HL-60/S4 (cell line): ENCODE results near the gene HAND2.

ENCODE experiments used
- in situ Hi-C: fragments of 300-500 bp; cut with MboI; formaldehyde crosslinking; loops from 2 replicates; pipeline ENCODE4 v1.14.3; 2022; ENCODE audit warnings: low sequenced_read_pairs

The HAND2 gene

DNA sequence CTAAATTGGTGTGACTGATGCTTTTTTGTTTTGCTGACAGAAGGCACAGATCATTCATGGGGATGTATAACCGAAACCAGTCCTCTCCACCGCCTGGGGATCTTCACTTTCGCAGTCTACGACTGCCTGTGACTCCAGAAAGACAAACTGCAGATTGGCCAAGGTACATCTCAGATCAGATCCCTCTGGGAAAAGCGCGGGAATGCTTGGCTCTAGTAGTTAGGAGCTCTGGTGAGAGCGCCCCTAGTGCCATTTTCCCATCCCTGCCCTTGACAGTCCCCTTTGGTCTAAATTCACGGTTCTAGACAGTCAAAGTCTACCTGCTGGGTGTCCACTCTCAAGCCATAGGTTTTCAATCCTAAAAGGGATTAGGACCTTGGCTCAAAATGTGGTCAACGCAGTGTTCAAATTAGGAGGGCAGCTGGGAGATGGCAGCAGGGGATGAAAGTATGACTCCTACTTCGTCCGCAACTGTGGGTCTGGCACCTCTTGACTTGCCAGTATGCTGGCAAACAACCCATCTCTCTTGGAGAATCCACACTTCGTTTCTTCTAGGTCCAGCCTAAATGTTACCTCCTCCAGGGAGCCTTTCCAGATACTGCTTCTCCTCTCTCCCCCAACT, 6.9 kb upstream of the HAND2 start:
- in situ Hi-C loops, result no loop called here

DNA sequence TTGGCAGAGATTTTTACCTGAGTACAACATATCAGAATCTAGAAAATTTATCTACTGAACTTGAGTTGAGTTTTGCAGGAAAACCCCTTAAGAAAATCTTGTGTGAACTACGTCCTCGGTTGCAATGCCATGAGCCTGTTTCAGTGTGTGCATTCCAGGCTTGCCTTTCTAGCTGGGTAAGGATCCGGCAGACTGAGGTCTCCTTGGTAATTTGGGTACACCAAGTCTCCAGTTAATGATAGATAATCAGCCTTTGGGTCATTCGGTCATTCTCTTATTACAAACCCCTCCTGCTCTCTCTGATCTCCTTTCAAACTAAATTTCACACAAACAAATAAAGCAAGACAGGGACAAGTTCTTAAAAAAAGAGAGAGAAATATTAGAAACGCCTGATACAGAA, 5.9 kb upstream of the HAND2 start:
- in situ Hi-C loops, result no loop called here

DNA sequence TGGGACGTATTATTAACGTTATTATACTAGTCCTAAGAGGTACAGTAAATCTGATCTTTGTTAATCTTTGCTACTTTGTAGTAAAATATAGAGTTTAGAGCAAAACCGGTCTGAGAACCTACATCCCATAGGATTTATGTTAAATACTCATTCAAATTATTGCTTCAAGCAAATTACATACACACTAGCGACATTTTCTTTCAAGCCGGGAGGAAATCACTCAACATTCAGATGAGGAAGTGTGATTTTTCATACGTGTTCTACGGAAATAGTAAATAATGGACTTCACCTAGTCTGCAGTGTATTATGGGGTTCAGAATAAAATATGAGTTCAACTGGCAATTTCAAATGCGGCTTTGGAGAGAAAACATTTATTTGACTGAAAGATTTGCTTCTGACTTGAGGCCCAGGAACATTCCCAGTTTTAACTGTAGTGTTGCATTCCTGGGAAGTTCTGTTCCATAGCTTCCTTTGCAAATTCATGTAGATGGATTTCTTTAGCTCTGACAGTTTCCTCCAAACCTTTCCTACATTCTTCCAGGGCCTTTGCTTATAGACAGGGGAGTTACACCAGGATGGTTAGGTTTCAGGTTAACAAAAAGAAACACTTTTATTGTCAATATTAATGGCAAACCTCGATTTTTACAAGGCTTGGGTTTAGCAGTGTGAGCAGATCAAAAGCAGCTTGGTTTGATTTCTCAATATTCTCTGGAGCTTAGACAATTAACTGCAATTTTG, 5.3 kb upstream of the HAND2 start:
- in situ Hi-C loops, result no loop called here

DNA sequence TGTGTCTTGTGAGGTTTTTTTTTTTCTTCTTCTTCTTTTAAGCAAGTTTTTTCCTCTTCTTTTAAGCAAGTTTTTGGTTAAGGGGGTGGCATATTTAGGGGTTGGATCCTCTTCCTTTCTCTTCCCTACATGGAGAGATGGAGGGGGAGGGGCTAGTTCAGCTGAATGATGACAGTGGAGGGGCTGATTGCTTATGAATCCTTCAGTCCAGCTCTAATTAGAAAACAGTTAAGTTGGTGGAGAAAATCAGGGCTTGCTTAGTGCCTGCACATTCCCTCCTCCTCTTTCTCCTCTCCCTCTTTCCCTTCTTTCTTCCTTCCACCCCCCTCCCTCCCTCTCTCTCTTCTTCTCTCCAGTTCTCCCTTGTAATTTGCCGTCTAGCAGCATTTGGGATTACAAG, 4.4 kb upstream of the HAND2 start:
- in situ Hi-C loops, result no loop called here

DNA sequence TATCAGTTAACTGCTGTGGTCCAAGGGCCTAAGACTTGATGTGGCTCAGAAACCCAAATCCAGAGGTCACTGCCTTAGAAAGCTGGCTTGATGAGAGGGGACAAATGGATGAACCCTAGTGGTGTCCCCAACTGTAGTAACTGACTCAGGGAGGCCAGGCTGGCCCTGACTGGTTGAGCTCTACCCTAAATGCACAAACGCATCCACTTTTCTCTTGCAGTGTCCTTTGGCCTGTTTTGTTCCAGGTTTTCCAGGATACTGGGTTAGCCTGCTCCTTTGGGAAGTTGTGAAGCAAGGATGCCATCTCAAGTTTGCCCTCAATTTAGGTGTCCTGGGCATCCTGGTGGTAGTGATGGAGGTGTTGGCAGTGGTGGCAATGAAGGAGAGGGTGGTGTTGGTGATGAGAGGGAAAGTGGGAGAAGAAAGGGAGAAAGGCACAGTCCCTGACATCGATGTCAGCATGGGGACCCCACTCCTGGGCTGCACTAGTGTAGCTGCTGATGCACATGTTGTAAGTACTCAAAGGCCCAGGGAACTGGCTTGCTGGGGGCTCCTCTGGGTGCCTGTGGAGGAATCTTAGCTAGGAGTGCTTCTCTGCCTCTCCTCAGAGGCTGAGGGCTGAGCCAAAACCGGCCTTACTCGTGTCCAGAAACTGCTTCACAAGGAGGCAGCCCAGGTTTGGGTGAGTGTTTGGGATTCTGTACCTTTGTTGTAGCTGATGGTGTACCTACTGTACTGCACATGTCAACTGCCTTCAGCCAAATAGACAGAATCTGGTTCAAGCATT, 2.9 kb upstream of the HAND2 start:
- in situ Hi-C loops, result no loop called here

DNA sequence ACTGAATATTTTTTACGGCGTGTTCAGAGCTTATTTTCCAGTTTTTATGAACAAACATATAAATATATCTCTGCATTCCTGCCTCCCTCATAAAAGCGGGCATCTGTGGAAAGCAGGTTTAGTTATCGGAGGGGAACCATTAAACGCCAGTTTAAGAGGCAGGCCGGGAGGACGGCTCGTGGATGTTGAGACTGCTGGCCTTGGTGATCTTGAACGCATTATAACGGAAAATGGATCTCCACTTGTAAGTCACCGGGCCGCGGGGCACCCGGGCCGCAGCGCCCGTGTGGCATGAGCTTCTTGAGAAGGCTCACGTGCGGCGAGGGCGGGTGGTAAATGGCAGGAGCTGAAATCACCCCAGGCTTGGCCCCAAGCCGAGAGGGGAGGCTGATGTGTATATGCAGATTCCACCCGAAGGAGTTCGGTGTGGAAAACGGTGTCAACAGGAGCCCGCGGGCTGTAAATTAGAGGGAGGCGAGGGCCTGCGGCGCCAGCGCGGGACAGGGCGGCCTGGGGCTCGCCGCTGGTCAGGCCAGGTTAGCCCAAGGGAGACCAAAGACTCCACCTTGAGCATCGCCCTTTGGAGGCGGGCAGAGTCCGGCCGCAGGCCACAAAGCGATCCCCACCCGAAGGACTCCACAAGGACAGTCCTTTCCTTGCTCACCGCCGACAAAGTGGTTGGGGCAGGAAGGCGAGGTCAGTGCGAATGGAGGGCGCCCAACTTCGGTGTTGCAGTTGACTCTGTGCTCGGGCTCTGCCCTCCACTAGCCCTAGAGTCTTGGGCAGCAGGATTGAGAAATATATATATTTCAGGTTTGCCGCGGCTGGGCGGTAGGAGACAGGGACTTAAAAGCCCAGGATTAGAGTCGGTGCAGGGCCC, 1.3 kb upstream of the HAND2 start:
- in situ Hi-C loops, result no loop called here

DNA sequence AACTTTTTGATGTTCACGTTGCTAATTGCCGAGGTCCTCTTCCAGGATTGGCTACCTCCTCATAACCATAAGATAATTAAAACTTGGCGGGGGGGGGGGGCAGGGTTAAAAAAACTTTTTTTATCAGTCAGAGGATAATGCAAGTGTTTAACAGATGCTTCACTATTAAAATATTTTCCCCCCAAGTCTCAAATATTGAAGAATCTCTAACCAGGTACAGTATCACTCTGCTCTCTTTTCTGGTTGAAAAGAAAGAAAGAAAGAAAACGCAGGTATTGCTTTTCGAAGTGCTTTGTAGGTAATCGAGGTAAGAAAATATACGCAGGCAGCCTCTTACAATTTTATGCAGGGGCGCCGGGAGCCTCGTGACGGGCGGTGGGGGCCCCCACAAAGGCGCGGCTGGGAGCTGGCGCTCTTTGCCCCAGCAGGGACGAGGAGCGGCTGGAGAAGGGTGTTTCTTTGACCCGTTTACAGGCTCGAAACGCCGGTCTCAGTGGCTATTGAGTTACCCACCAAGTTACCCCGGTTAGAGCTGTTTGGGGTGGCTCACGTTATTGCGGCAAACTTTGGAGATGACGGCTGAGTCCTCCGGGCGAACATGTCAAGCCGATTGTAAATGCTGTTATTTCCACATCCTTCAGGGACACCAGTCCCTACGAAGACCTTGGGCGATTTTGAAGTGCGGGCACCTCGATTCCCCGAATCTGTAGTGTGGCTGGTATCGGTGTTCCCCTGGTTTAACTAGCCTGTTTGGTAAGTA, 477 bp upstream of the HAND2 start:
- in situ Hi-C loops, result no loop called here

DNA sequence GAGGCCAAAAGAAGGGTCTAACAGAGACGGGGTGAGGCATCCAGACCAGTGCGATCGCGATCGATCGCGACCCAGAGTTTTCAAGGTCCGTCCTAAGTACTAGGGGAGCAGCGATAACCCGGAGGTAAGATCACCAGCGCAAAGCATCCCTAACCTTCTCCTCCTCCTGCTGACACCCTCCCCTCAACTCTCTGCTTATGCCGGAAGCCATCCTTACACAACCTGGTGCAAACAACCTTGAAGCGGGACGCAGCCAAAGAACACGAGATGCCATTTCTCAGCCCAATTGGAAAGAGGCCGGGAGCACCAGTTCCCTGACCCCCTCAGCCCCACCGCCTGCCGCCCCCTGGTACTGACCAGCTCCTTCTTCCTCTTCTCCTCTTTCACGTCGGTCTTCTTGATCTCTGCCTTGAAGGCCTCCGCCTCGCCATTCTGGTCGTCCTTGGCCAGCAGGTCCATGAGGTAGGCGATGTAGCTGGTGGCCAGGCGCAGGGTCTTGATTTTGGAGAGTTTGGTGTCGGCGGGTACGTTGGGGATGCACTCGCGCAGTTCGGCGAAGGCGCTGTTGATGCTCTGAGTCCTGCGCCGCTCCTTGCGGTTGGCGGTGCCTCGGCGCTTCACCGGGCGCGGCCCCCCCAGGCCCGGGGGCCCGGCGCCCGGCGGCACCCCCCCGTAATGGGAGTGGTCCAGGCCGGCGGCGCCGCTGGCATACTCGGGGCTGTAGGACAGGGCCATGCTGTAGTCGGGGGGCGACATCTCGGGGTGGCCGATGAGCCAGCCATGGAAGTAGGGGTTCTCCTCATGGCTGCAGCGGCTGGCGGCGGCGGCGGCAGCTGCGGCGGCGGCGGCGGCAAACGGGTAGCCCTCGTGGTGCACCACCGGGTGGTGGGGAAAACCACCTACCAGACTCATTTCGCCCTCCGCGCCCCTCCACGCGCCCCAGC, 1.4 kb downstream of the HAND2 start:
- in situ Hi-C loops, result no loop called here

DNA sequence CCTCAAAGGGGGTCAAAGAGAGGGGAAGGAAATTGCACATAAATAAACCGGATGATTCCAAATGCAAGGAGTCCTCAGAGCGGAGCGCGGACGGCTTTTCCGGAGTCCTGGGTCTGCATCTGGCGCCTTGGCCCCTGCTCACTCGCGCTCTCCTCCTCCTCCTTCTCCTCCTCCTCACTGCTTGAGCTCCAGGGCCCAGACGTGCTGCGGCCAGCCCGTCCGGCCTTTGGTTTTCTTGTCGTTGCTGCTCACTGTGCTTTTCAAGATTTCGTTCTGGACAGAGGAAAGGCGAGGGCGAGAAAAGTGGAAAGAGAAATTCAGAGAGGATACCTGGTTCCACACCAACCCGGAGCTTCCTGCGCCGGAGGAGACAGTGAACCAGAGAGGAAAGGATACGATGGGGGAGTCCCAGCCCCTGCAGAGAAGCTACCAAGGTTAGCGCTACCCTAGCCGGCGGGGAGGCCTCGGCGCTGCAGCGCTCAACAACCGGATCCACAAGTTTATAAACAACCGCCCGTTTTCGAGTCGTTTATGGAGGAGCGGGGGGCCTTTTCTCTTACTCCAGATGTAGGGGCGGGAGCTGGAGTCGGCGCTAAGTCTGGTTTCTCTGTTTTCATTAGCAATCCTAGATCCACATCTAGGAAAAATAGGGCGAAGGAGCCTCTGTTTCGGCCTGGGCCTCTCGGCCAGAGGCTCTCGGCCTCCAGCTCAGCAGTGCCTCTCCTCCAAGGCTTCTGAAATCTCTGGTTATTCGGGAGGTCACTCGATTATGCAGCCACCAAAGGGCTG, 2.7 kb downstream of the HAND2 start:
- in situ Hi-C loops, result no loop called here

DNA sequence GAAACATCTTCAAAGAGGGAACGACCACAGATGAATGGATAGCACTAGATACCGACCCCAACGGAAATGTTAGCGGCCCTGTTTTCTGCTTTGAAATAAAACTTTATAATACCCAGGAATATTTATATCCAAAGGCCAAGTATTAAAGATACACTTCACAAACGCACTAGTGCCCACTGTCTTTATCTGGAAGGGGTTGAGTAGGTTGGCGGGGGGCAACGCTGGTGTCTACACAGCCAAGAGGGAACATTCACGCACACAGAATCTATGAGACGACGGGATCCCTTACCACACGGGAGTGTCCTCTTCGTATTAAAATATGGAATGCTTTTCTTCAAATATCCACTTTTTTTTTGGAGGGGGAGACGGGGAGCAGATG, 3.3 kb downstream of the HAND2 start:
- in situ Hi-C loops, result no loop called here

DNA sequence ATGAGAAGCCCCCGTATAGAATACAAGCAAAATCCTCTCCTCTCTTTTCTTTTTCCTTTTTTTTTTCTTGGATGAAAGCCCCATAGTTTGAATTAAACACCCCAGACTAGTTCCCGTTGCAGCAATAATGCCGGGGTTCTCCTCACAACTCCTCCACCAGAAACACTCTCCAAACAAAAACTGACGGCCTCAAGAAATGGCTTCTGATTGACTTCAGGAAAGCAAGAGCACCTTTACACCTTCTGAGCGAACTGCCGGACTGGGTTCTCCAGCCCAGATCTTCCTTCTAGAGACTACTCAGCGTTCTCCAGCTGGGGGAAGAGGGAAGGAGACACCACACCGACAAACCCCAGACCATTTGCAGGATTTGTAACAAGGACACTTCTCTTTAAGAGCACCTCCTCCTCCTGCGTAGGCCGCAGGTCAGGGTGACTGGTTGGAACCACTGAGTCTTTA, 4.0 kb downstream of the HAND2 start:
- in situ Hi-C loops, result no loop called here

DNA sequence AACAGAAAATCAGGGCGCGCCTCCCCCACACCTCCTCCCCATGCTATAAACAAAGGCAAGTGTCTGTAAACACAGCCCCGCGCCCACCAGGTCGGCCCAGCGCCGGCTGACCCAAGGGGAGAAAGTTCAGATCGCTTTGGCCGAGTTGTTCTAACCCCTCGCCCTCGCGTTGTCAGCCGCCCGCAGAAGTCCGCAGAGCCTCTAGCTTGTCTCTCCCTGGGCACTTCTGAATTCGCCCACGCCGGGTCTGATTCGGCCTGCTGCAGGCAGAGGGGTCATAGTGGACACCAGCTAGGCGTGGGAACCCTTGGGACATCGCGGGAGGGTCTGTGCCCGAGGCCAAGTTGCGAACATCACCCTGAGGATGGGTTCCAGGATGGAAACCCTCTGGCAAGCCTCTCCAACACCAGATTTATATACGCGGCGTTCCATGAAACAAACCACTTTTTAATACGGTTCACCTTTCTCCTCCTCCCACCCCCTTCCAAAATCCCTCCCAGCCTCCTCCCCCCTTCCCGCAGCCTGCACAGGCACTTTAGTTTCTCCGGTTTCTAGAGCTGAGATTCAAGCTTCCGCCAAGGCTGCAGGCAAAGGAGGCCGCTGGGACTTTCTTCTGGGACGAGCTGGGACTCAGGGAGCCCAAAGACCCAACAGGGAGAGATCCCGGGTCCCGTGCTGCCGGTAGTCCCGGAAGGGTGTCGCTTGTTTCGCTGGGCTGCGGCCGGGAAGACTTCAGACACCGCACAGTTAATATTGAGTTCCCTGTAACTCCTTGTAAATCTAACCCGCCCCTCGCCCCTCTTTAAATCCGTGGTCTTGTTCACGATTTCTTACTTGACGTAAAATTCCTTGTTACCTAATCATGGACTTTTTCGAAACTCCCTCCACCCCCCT, 4.7 kb downstream of the HAND2 start:
- in situ Hi-C loops, result no loop called here

DNA sequence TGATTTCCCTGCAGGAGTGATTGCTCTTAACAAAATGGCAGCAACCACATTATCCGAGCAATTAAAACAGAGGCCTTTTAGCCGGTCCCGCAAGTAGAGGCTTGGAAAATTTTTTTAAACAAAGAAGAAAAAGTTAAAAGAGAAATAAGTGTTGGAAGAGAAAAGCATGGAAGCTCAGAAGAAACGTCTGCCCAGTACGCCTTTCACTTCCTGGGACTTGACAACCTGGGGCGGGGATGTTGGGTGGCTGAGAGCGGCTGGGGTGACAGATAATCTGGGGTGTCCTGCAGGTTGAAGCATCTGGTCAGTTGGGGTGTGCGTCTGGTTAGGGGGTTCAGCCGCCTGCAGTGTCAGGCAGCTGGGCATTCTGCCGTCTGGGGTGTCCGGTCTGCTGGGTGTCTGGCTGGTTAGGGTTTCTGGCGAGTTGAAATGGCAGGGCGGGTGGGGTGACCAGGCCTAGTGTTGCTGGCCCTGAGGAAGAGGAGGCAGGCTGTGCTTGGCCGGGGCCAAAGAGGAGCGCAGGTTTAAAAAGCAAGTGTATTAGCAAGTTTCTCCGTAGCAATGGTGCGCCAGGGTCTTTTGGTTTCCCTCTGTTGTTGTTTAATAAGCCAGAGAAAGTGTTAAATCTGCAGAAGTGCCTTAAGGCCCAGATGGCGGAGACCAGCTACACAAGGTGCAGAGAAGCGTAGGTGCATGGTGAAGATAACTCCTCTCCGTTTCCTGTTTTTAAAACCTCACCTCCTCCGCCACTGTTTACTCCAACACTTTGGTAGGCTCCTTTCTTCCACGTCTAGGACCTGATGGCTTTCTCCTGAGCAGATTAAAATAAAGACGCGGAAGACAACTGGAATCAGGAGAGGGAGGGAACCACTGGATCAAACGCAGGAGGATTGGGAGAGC, 5.6 kb downstream of the HAND2 start:
- in situ Hi-C loops, result loop anchor here (25.0 kb wide), 1 partner anchor 613 kb away; no protein-coding TSS in a partner anchor

DNA sequence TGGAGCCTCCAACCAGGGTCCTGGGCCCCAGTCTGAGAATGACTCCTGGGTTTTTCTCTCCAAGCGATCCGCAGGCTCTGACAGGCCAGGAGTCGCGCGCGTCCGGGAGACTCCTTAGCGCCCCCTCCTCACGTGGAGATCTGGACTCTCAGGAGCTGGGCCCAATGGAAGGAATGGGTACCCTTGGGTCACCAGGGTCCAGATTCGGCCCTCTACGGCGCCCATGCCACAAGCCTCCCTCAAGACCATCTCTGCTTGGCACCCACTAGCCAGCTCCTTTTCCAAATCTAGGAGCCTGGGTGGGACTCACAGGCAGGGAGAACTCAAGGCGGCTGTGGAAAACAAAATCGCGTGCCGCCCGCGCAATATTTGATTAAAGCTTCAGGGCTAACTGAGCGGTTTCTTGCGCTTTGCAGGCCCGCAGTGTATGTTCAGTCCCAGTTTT, 7.1 kb downstream of the HAND2 start:
- in situ Hi-C loops, result loop anchor here (25.0 kb wide), 1 partner anchor 614 kb away; no protein-coding TSS in a partner anchor

DNA sequence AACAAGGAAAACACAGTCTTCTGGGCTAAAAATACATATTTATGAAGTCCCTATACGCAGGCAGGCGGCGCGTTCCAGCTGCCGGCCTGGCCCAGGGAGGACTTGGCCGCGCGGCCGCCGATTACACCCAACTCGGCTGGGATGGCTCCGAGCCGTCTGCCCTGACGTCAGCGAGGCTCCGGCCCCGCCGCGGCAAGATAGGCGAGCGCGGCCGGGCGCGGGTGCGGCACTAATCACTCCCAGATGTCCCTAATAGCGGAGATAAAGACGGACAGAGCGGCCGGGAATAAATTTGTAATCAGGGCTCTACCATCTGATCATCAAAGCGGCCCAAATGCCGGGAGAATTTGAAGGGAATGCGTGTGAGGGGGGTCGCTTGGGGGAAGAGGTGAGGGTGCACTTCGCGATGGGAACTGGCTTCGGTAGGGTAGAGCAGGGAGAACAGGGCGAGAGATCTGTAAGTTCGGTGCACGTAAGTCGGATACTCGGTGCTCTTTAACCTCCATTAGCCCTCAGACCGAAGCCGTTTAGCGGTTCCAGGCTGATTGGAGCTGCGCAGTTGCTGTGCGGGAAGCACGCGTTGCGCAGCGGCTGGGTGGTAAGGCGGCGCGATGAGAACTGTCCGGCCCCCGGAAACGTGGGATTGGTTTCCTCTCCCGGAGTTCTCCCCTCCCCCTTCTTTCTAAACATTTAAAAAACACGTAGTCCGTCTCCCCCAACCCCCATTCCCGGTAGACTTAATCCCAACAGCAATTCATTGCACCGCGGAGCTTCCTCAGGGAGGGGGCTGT, 7.7 kb downstream of the HAND2 start:
- in situ Hi-C loops, result loop anchor here (25.0 kb wide), 1 partner anchor 615 kb away; no protein-coding TSS in a partner anchor
